SK-N-SH treated with all-trans-retinoic acid at 6 μM for 48 hours (cell line): ENCODE results near the gene SMIM30.

Experiments
- ZC3H10 ChIP-seq: fragments of 250-450 bp; sonication (Bioruptor Pico); IDR thresholded peaks from 2 replicates; pipeline ENCODE4 v1.5.1; 2021; ENCODE audit warnings: mild to moderate bottlenecking, moderate library complexity
- ZNF565 ChIP-seq: fragments of 450-650 bp; formaldehyde crosslinking; conservative IDR thresholded peaks from 2 replicates; pipeline ENCODE4 v1.5.0; 2020; ENCODE audit warnings: low read depth, mild to moderate bottlenecking, moderate library complexity
- TF ChIP-seq, protein P1 (sequence below): fragments of 250-450 bp; sonication (Bioruptor Pico); IDR thresholded peaks from 2 replicates; pipeline ENCODE4 v1.5.1; 2020; ENCODE audit warnings: low read depth, mild to moderate bottlenecking, moderate library complexity

- TF ChIP-seq ZNF565 (CRISPR knock-in tag) (no peak), ZC3H10 (CRISPR knock-in tag) (no peak)
- TF ChIP-seq, protein P1, sequence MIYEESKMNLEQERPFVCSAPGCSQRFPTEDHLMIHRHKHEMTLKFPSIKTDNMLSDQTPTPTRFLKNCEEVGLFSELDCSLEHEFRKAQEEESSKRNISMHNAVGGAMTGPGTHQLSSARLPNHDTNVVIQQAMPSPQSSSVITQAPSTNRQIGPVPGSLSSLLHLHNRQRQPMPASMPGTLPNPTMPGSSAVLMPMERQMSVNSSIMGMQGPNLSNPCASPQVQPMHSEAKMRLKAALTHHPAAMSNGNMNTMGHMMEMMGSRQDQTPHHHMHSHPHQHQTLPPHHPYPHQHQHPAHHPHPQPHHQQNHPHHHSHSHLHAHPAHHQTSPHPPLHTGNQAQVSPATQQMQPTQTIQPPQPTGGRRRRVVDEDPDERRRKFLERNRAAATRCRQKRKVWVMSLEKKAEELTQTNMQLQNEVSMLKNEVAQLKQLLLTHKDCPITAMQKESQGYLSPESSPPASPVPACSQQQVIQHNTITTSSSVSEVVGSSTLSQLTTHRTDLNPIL (CRISPR knock-in tag), result no peak
Measured at GRCh38 chr7:113099284-113099919, 19.0 kb downstream of the SMIM30 start.
